Endothelial cell (in vitro differentiated cells): Measurements from ENCODE around the gene CLCA2. TPM values are rescaled to one million over a fixed set of nuclear protein-coding genes. Genes with fewer than 3 reads are reported as not detected.

Experiments used
- DNase-seq: peaks from one replicate; pipeline ENCODE4 v3.0.0; 2021; ENCODE audit warnings: low spot score
- H3K27ac Mint-ChIP-seq: one replicate; pipeline ENCODE4 v1.8.0; 2021; ENCODE audit warnings: mixed read lengths, inconsistent platforms; ENCODE audit not compliant: unreplicated experiment
- H3K27me3 Mint-ChIP-seq: one replicate; pipeline ENCODE4 v1.8.0; 2021; ENCODE audit warnings: mild to moderate bottlenecking, moderate library complexity, mixed read lengths, inconsistent platforms; ENCODE audit not compliant: unreplicated experiment
- H3K36me3 Mint-ChIP-seq: one replicate; pipeline ENCODE4 v1.8.0; 2021; ENCODE audit warnings: mild to moderate bottlenecking, low read depth, mixed read lengths, inconsistent platforms; ENCODE audit not compliant: unreplicated experiment
- H3K4me1 Mint-ChIP-seq: one replicate; pipeline ENCODE4 v1.8.0; 2021; ENCODE audit warnings: mild to moderate bottlenecking, mixed read lengths, inconsistent platforms; ENCODE audit not compliant: unreplicated experiment
- H3K4me3 Mint-ChIP-seq: one replicate; pipeline ENCODE4 v1.8.0; 2021; ENCODE audit warnings: mild to moderate bottlenecking, mixed read lengths, inconsistent platforms; ENCODE audit not compliant: unreplicated experiment
- H3K9me3 Mint-ChIP-seq: one replicate; pipeline ENCODE4 v1.8.0; 2021; ENCODE audit warnings: mixed read lengths, inconsistent platforms; ENCODE audit not compliant: unreplicated experiment
- CTCF ChIP-seq: fragments of 200-600 bp; sonication (generic); IDR thresholded peaks from one replicate; pipeline ENCODE4 v1.5.0; 2021; ENCODE audit warnings: antibody characterized with exemption; ENCODE audit not compliant: unreplicated experiment
- total RNA-seq: library from RNA; stranded (reverse); fragmentation: NEBNext Ultra II Directional; extraction: Animal tissue kit (Norgen Biotek cat#: 25700); gene quantifications from one replicate; pipeline ENCODE4 v1.2.1, GENCODE V29; 2021; ENCODE audit not compliant: unreplicated experiment

The CLCA2 gene
- total RNA-seq, 1 donor from 2014 or later, result not detected

GRCh38 chr1:86448670-86449069 is 24.7 kb downstream of the CLCA2 start:
- no peaks in the 10 kb centered on the region for H3K9me3 Mint-ChIP-seq
- H3K4me1 Mint-ChIP-seq, result peaks cover 8% of the 10 kb centered on the region
- H3K36me3 Mint-ChIP-seq, result no peaks in the 10 kb centered on the region

GRCh38 chr1:86449103-86449502 is 25.1 kb downstream of the CLCA2 start:
- no peak overlapping the region for H3K27ac Mint-ChIP-seq
- H3K4me1 Mint-ChIP-seq, result peaks cover 8% of the 10 kb centered on the region
- H3K9me3 Mint-ChIP-seq, result no peaks in the 10 kb centered on the region
- no peak overlapping the region for H3K4me3 Mint-ChIP-seq
- DNase-seq, result no peak
- TF ChIP-seq CTCF, result no peak
- H3K36me3 Mint-ChIP-seq, result no peaks in the 10 kb centered on the region
- H3K27me3 Mint-ChIP-seq, result no peaks in the 10 kb centered on the region

More at GRCh38 chr1:86448670-86449069, 24.7 kb downstream of the CLCA2 start:
- TF ChIP-seq CTCF, result no peak
- Mint-ChIP-seq H3K27ac (no peak overlapping the region), H3K4me3 (no peak overlapping the region), H3K27me3 (no peaks in the 10 kb centered on the region)
- DNase-seq, result no peak

- Mint-ChIP-seq H3K27me3 (no peaks in the 10 kb centered on the region), H3K4me1 (peaks cover 8% of the 10 kb centered on the region), H3K9me3 (no peaks in the 10 kb centered on the region), H3K27ac (no peak overlapping the region), H3K36me3 (no peaks in the 10 kb centered on the region), H3K4me3 (no peak overlapping the region)
- no peak for TF ChIP-seq CTCF
- DNase-seq, result no peak
Measured at GRCh38 chr1:86450847-86451246, 26.9 kb downstream of the CLCA2 start.

- no peak overlapping the region for H3K4me3 Mint-ChIP-seq
Measured at GRCh38 chr1:86453664-86454063, 29.7 kb downstream of the CLCA2 start.

GRCh38 chr1:86455073-86455472 is 31.1 kb downstream of the CLCA2 start:
- H3K4me3 Mint-ChIP-seq, result no peak overlapping the region
- no peak overlapping the region for H3K27ac Mint-ChIP-seq

More at GRCh38 chr1:86453664-86454063, 29.7 kb downstream of the CLCA2 start:
- TF ChIP-seq CTCF, result no peak
- H3K9me3 Mint-ChIP-seq, result no peaks in the 10 kb centered on the region
- peaks cover 8% of the 10 kb centered on the region for H3K4me1 Mint-ChIP-seq
- no peak for DNase-seq
- no peaks in the 10 kb centered on the region for H3K36me3 Mint-ChIP-seq
- H3K27ac Mint-ChIP-seq, result no peak overlapping the region
- no peaks in the 10 kb centered on the region for H3K27me3 Mint-ChIP-seq

More at GRCh38 chr1:86455073-86455472, 31.1 kb downstream of the CLCA2 start:
- TF ChIP-seq CTCF, result no peak
- Mint-ChIP-seq H3K27me3 (no peaks in the 10 kb centered on the region), H3K9me3 (no peaks in the 10 kb centered on the region), H3K4me1 (peaks cover 5% of the 10 kb centered on the region), H3K36me3 (no peaks in the 10 kb centered on the region)
- DNase-seq, result no peak
